Measurements from ENCODE around the gene C16orf96. TPM values are rescaled to one million over a fixed set of nuclear protein-coding genes. Genes with fewer than 3 reads are reported as not detected.
"Not testable (repeated sequence)": the region's sequence is repeated elsewhere in the genome, so short reads cannot be mapped to it uniquely, and the experiment has no call there.

The C16orf96 gene
- total RNA-seq, 2 experiments from 2014 or later = 0.09 to 0.18 TPM

- ChIA-PET CTCF (interaction anchor here (0.8 to 1.0 kb wide), 2 partner anchors 20 to 61 kb away, joined by 3 read pairs; no protein-coding TSS in a partner anchor), POLR2A (no interaction called here)
- DNase-seq = no peak
- H3K27ac Mint-ChIP-seq = no peak overlapping the region
- H3K4me3 Mint-ChIP-seq = no peak overlapping the region
- ATAC-seq = peak; percentile 57
- H3K36me3 Mint-ChIP-seq (ENCODE audit: low read depth) = no peaks in the 10 kb centered on the region
- intact Hi-C loops (cut with DNase I, micrococcal nuclease) = no loop called here
- H3K27me3 Mint-ChIP-seq = no peaks in the 10 kb centered on the region
- H3K4me1 Mint-ChIP-seq = peaks cover 7% of the 10 kb centered on the region
- no peaks in the 10 kb centered on the region for H3K9me3 Mint-ChIP-seq (ENCODE audit: low read depth)
These were observed 10.0 kb downstream of the C16orf96 start for GRCh38 chr16:4566144-4566543.

DNA sequence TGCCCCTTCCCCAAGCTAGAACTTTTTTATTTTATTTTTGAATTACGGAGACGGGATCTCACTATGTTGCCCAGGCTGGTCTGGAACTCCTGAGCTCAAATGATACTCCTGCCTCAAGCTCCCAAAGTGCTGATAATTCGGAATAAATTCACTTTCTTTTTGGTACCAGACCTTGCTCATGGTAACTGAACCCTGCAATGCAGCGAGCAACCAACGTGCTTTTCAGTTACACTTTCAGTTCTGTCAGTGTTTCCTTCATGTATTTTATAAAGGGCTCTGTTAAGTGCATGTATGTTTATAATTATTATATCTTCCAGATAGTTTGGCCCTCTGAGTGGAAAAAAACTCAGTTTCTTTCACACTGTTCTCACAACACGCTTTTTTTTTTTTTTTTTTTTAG lies 13.9 kb downstream of the C16orf96 start:
- CTCF ChIA-PET = interaction anchor here (0.8 to 2.1 kb wide), 2 partner anchors 15 to 73 kb away, joined by 3 to 9 read pairs; no protein-coding TSS in a partner anchor
- POLR2A ChIA-PET = no interaction called here
- Mint-ChIP-seq H3K36me3 (ENCODE audit: low read depth) (no peaks in the 10 kb centered on the region), H3K27ac (no peak overlapping the region), H3K4me3 (no peak overlapping the region), H3K4me1 (peaks cover 7% of the 10 kb centered on the region), H3K9me3 (ENCODE audit: low read depth) (no peaks in the 10 kb centered on the region), H3K27me3 (no peaks in the 10 kb centered on the region)
- no peak for DNase-seq
- ATAC-seq = no peak
- intact Hi-C loops (cut with DNase I, micrococcal nuclease) = no loop called here

DNA sequence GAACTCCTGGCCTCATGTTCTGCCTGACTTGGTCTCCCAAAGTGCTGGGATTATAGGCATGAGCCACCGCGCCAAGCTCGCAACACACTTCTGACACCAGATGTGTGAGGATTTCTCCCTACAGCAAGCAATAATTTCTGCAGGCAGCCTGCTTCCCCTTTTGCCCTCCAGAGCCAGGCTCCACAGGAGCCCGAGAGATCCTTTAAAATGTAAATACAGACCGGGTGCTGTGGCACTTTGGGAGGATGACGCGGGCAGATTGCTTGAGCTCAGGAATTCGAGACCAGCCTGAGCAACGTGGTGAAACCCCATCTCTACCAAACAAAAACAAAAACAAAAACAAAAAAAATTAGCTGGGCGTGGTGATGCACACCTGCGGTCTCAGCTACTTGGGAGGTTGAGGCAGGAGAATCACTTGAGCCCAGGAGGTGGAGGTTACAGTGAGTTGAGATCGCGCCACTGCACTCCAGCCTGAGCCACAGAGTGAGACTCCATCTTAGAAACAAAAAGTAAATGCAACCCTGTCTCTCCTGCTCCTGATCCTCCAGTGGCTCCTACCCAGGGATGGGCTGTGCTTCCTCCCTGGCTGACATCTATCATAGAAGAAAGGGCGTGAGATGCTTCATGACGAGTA lies 14.7 kb downstream of the C16orf96 start:
- ChIA-PET CTCF (interaction anchor here (2.1 kb wide), 1 partner anchor 15 kb away, joined by 9 read pairs; no protein-coding TSS in a partner anchor), POLR2A (no interaction called here)
- Mint-ChIP-seq H3K27ac (no peak overlapping the region), H3K27me3 (no peaks in the 10 kb centered on the region), H3K36me3 (ENCODE audit: low read depth) (no peaks in the 10 kb centered on the region), H3K9me3 (ENCODE audit: low read depth) (no peaks in the 10 kb centered on the region), H3K4me1 (peaks cover 7% of the 10 kb centered on the region), H3K4me3 (no peak overlapping the region)
- intact Hi-C loops (cut with DNase I, micrococcal nuclease) = no loop called here
- no peak for DNase-seq
- no peak for ATAC-seq

- H3K9me3 Mint-ChIP-seq (ENCODE audit: low read depth) = no peaks in the 10 kb centered on the region
- ChIA-PET POLR2A (no interaction called here), CTCF (interaction anchor here (1.0 kb wide), 1 partner anchor 13 kb away, joined by 5 read pairs; no protein-coding TSS in a partner anchor)
- no peaks in the 10 kb centered on the region for H3K36me3 Mint-ChIP-seq (ENCODE audit: low read depth)
- ATAC-seq = no peak
- intact Hi-C loops (cut with DNase I, micrococcal nuclease) = no loop called here
- H3K27ac Mint-ChIP-seq = no peak overlapping the region
- no peak overlapping the region for H3K4me3 Mint-ChIP-seq
- DNase-seq = no peak
- no peaks in the 10 kb centered on the region for H3K4me1 Mint-ChIP-seq
- H3K27me3 Mint-ChIP-seq = no peaks in the 10 kb centered on the region
These were observed 16.6 kb downstream of the C16orf96 start for GRCh38 chr16:4572715-4573114.

- ATAC-seq; H3K36me3 Mint-ChIP-seq (ENCODE audit: low read depth); H3K9me3 Mint-ChIP-seq (ENCODE audit: low read depth); intact Hi-C loops (cut with DNase I, micrococcal nuclease); H3K27ac Mint-ChIP-seq; H3K4me3 Mint-ChIP-seq; H3K4me1 Mint-ChIP-seq; H3K27me3 Mint-ChIP-seq; DNase-seq: not testable (repeated sequence)
- CTCF ChIA-PET = interaction anchor here (0.6 to 2.9 kb wide), 3 partner anchors 12 to 756 kb away, joined by 3 to 10 read pairs (median 3); no protein-coding TSS in a partner anchor
- POLR2A ChIA-PET = interaction anchor here (0.5 to 0.8 kb wide), 2 partner anchors 10 to 633 kb away, joined by 3 to 4 read pairs; no protein-coding TSS in a partner anchor
These were observed 17.8 kb downstream of the C16orf96 start for GRCh38 chr16:4573926-4574325.

- ChIA-PET POLR2A (no interaction called here), CTCF (interaction anchor here (2.9 kb wide), 1 partner anchor 11 kb away, joined by 10 read pairs; no protein-coding TSS in a partner anchor)
- no peak for ATAC-seq
- DNase-seq = no peak
- intact Hi-C loops (cut with DNase I, micrococcal nuclease) = no loop called here
- Mint-ChIP-seq H3K36me3 (ENCODE audit: low read depth) (no peaks in the 10 kb centered on the region), H3K9me3 (ENCODE audit: low read depth) (no peaks in the 10 kb centered on the region), H3K4me3 (no peak overlapping the region), H3K27me3 (no peaks in the 10 kb centered on the region), H3K4me1 (no peaks in the 10 kb centered on the region), H3K27ac (no peak overlapping the region)
These were observed 19.0 kb downstream of the C16orf96 start for GRCh38 chr16:4574919-4575705.

- no peaks in the 10 kb centered on the region for H3K4me1 Mint-ChIP-seq
- intact Hi-C loops (cut with DNase I, micrococcal nuclease) = no loop called here
- no peaks in the 10 kb centered on the region for H3K27me3 Mint-ChIP-seq
- CTCF ChIA-PET = interaction anchor here (2.9 kb wide), 1 partner anchor 10 kb away, joined by 10 read pairs; no protein-coding TSS in a partner anchor
- no peaks in the 10 kb centered on the region for H3K36me3 Mint-ChIP-seq (ENCODE audit: low read depth)
- H3K9me3 Mint-ChIP-seq (ENCODE audit: low read depth) = no peaks in the 10 kb centered on the region
- no peak overlapping the region for H3K4me3 Mint-ChIP-seq
- POLR2A ChIA-PET = no interaction called here
- DNase-seq = no peak
- ATAC-seq = no peak
- no peak overlapping the region for H3K27ac Mint-ChIP-seq
These were observed 19.9 kb downstream of the C16orf96 start for GRCh38 chr16:4576008-4576407.

DNA sequence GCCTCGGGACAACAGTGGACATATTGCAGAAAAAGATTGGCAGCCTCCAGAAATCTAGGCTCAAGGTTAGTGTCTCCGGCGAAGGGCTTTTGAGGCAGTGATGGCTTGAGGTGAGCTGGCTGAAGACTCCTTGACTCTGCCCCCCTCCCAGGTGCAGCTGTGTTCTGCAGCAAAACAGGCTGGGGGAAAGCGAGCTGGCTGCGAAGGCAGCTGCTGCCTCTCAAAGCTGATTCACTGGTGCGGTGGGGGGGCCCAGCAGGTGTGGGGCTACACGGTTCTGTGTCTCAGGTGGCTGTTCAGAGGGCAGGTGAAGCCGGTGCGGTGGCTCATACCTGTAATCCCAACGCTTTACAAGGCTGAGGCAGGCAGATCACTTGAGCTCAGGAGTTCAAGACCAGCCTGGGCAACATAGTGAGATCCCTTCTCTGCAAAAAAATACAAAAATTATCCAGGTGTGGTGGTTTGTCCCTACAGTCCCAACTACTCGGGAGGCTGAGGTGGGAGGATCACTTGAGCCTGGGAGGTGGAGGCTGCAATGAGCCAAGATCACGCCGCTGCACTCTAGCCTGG lies 22.9 kb downstream of the C16orf96 start:
- Mint-ChIP-seq H3K4me1 (no peaks in the 10 kb centered on the region), H3K9me3 (ENCODE audit: low read depth) (no peaks in the 10 kb centered on the region), H3K27ac (no peak overlapping the region), H3K4me3 (no peak overlapping the region), H3K36me3 (ENCODE audit: low read depth) (no peaks in the 10 kb centered on the region), H3K27me3 (no peaks in the 10 kb centered on the region)
- DNase-seq = no peak
- POLR2A ChIA-PET = no interaction called here
- CTCF ChIA-PET = interaction anchor here (0.6 to 0.7 kb wide), 3 partner anchors 26 to 215 kb away, joined by 3 read pairs; no protein-coding TSS in a partner anchor
- intact Hi-C loops (cut with DNase I, micrococcal nuclease) = no loop called here
- ATAC-seq = no peak

GRCh38 chr16:4580250-4580649 lies 24.1 kb downstream of the C16orf96 start:
- intact Hi-C loops (cut with DNase I, micrococcal nuclease) = loop anchor here in 1 of 2 experiments (10.0 kb wide), 1 partner anchor 225 kb away; the partner anchor contains the start of gene PAM16
- no peak for DNase-seq
- no peak for ATAC-seq
- Mint-ChIP-seq H3K27me3 (no peaks in the 10 kb centered on the region), H3K27ac (no peak overlapping the region), H3K9me3 (ENCODE audit: low read depth) (no peaks in the 10 kb centered on the region), H3K36me3 (ENCODE audit: low read depth) (no peaks in the 10 kb centered on the region), H3K4me1 (no peaks in the 10 kb centered on the region), H3K4me3 (no peak overlapping the region)
- CTCF ChIA-PET = interaction anchor here (0.6 kb wide), 1 partner anchor 44 kb away, joined by 3 read pairs; no protein-coding TSS in a partner anchor
- POLR2A ChIA-PET = no interaction called here

- H3K4me1 Mint-ChIP-seq = peaks cover 3% of the 10 kb centered on the region
These were observed 27.8 kb downstream of the C16orf96 start for GRCh38 chr16:4583906-4584305.

DNA sequence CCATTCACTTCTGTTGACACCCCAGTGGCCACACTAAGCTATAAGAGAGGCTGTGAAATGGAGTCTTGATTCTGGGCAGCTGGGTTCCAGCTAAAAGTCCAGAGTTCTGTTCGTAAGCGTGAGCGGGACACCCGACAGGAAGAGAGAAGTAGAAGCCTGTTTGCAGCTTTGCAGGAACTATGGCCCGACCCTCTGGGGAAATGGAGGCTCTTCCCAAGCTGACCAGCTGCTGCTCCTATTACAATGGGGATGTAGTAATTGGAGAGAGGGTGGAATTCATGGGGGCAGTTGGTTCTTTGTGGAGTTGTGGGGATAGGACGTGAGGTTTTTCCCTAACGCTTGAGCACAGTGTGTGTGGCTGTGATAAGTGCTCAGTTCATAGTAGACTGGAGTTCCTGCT lies 30.2 kb downstream of the C16orf96 start:
- POLR2A ChIA-PET = no interaction called here
- ATAC-seq = no peak

More at GRCh38 chr16:4583906-4584305, 27.8 kb downstream of the C16orf96 start:
- ATAC-seq (no peak), DNase-seq (no peak)
- no peak overlapping the region for H3K27ac Mint-ChIP-seq
- intact Hi-C loops (cut with DNase I, micrococcal nuclease) = loop anchor here in 1 of 2 experiments (2.0 to 10.0 kb wide), 2 partner anchors 67 to 229 kb away; partner anchors contain the start of gene PAM16
- no peak overlapping the region for H3K4me3 Mint-ChIP-seq
- H3K36me3 Mint-ChIP-seq (ENCODE audit: low read depth) = no peaks in the 10 kb centered on the region
- CTCF ChIA-PET = interaction anchor here (4.6 kb wide), 1 partner anchor 77 kb away, joined by 44 read pairs; no protein-coding TSS in a partner anchor
- no peaks in the 10 kb centered on the region for H3K9me3 Mint-ChIP-seq (ENCODE audit: low read depth)
- peaks cover 3% of the 10 kb centered on the region for H3K27me3 Mint-ChIP-seq
- POLR2A ChIA-PET = no interaction called here

More for the DNA sequence above, 30.2 kb downstream of the C16orf96 start:
- intact Hi-C loops (cut with DNase I, micrococcal nuclease) = loop anchor here in 1 of 2 experiments (10.0 kb wide), 1 partner anchor 231 kb away; the partner anchor contains the start of gene PAM16
- Mint-ChIP-seq H3K36me3 (ENCODE audit: low read depth) (no peaks in the 10 kb centered on the region), H3K4me1 (peaks cover 3% of the 10 kb centered on the region), H3K9me3 (ENCODE audit: low read depth) (no peaks in the 10 kb centered on the region), H3K4me3 (no peak overlapping the region), H3K27ac (no peak overlapping the region), H3K27me3 (peaks cover 3% of the 10 kb centered on the region)
- CTCF ChIA-PET = interaction anchor here (0.6 to 4.6 kb wide), 15 partner anchors 9 to 387 kb away, joined by 3 to 44 read pairs (median 5); no protein-coding TSS in a partner anchor
- no peak for DNase-seq

Measured in activated CD4-positive, alpha-beta T cell treated with anti-CD3 and anti-CD28 coated beads for 36 hours (primary cell).